Liver (tissue), 3 donors: ENCODE data around the gene KPNB1.

Experiments
- JUND ChIP-seq, 2 donors: IDR thresholded peaks; 2 replicates each; pipeline ENCODE4 v1.6.1; 2016; ENCODE audit warnings: antibody characterized with exemption in 2 of 2
- RXRA ChIP-seq, 2 donors: IDR thresholded peaks; 2 replicates each; pipeline ENCODE4 v1.6.1; 2017 to 2018; ENCODE audit warnings: antibody characterized with exemption in 2 of 2, mild to moderate bottlenecking in 1 of 2
- TAF1 ChIP-seq: conservative IDR thresholded peaks from 2 replicates; pipeline ENCODE4 v1.6.1; 2016; ENCODE audit warnings: antibody characterized with exemption, mild to moderate bottlenecking
- TF ChIP-seq, protein P1 (sequence below): fragments of 150-350 bp; IDR thresholded peaks from 2 replicates; pipeline ENCODE4 v1.5.1; 2017; ENCODE audit warnings: improper control_type of control experiment, low read depth, low read length; ENCODE audit not compliant: missing input control
- TF ChIP-seq, protein P2 (sequence below): IDR thresholded peaks from 2 replicates; pipeline ENCODE4 v1.6.1; 2016; ENCODE audit warnings: antibody characterized with exemption, mild to moderate bottlenecking
- donor health status: healthy.
- donor health status: healthy.

DNA sequence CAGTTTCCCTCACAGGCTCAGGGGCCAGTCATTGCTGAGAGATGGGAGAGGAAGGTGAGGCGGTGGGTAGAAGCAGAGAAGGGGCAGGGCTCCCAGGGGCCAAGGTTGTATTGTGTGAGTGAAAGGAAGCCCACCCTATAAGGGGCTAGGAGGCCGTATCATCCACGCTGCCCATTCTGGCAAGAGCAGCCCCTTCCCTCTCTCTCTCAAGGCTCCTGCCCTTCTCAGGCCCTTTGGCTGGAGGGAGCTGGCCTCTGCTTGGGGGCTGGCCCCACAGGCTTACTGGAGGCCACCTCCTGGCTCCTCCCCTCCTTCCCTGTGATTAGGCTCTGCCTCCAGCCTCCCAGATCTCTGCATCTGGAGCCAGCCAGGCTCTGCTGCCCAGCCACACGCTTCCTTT is 51.9 kb downstream of the KPNB1 start:
- TF ChIP-seq TAF1 (no peak), RXRA (IDR thresholded peaks at IDR 0.05) (no peak), JUND (IDR thresholded peaks at IDR 0.05) (no peak)
- TF ChIP-seq, protein P1, sequence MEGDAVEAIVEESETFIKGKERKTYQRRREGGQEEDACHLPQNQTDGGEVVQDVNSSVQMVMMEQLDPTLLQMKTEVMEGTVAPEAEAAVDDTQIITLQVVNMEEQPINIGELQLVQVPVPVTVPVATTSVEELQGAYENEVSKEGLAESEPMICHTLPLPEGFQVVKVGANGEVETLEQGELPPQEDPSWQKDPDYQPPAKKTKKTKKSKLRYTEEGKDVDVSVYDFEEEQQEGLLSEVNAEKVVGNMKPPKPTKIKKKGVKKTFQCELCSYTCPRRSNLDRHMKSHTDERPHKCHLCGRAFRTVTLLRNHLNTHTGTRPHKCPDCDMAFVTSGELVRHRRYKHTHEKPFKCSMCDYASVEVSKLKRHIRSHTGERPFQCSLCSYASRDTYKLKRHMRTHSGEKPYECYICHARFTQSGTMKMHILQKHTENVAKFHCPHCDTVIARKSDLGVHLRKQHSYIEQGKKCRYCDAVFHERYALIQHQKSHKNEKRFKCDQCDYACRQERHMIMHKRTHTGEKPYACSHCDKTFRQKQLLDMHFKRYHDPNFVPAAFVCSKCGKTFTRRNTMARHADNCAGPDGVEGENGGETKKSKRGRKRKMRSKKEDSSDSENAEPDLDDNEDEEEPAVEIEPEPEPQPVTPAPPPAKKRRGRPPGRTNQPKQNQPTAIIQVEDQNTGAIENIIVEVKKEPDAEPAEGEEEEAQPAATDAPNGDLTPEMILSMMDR = no peak
- TF ChIP-seq, protein P2, sequence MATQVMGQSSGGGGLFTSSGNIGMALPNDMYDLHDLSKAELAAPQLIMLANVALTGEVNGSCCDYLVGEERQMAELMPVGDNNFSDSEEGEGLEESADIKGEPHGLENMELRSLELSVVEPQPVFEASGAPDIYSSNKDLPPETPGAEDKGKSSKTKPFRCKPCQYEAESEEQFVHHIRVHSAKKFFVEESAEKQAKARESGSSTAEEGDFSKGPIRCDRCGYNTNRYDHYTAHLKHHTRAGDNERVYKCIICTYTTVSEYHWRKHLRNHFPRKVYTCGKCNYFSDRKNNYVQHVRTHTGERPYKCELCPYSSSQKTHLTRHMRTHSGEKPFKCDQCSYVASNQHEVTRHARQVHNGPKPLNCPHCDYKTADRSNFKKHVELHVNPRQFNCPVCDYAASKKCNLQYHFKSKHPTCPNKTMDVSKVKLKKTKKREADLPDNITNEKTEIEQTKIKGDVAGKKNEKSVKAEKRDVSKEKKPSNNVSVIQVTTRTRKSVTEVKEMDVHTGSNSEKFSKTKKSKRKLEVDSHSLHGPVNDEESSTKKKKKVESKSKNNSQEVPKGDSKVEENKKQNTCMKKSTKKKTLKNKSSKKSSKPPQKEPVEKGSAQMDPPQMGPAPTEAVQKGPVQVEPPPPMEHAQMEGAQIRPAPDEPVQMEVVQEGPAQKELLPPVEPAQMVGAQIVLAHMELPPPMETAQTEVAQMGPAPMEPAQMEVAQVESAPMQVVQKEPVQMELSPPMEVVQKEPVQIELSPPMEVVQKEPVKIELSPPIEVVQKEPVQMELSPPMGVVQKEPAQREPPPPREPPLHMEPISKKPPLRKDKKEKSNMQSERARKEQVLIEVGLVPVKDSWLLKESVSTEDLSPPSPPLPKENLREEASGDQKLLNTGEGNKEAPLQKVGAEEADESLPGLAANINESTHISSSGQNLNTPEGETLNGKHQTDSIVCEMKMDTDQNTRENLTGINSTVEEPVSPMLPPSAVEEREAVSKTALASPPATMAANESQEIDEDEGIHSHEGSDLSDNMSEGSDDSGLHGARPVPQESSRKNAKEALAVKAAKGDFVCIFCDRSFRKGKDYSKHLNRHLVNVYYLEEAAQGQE = no peak
